ENCODE data around the gene ADAMTSL3. TPM values are rescaled to one million over a fixed set of nuclear protein-coding genes. Genes with fewer than 3 reads are reported as not detected.
"Not testable (repeated sequence)": the region's sequence is repeated elsewhere in the genome, so short reads cannot be mapped to it uniquely, and the experiment has no call there.

Gene ADAMTSL3
- total and polyA plus RNA-seq, 7 experiments from 2014 or later: not detected

- ChIA-PET CTCF (no interaction called here), POLR2A (no interaction called here)
- Histone ChIP-seq H3K9me3 (ENCODE audit: control insufficient read depth in 2 of 3, low read length in 3 of 3) (no peaks in the 10 kb centered on the region), H3K4me3 (ENCODE audit: low read length) (no peak overlapping the region), H3K4me1 (ENCODE audit: control insufficient read depth in 2 of 2, insufficient read depth in 2 of 2, low read length in 2 of 2) (no peaks in the 10 kb centered on the region), H3K36me3 (ENCODE audit: control insufficient read depth in 2 of 3, insufficient read depth in 3 of 3, low read length in 3 of 3) (no peaks in the 10 kb centered on the region), H3K27me3 (ENCODE audit: control insufficient read depth in 2 of 2, insufficient read depth in 2 of 2, low read length in 2 of 2) (no peaks in the 10 kb centered on the region), H3K27ac (ENCODE audit: low read depth, low read length) (no peak overlapping the region)
- Mint-ChIP-seq H3K9me3 (peaks cover 0 to 5% (median 0%) of the 10 kb centered on the region in 11 donors), H3K4me1 (no peaks in the 10 kb centered on the region), H3K27me3 (peaks cover 0 to 5% (median 0%) of the 10 kb centered on the region in 5 donors), H3K36me3 (no peaks in the 10 kb centered on the region), H3K4me3 (no peak overlapping the region), H3K27ac (no peak overlapping the region)
- no peak for DNase-seq
- no peak for ATAC-seq
- intact Hi-C loops (cut with micrococcal nuclease): no loop called here
Observed at GRCh38 chr15:83745771-83746170, 91.8 kb downstream of the ADAMTSL3 start.

DNA sequence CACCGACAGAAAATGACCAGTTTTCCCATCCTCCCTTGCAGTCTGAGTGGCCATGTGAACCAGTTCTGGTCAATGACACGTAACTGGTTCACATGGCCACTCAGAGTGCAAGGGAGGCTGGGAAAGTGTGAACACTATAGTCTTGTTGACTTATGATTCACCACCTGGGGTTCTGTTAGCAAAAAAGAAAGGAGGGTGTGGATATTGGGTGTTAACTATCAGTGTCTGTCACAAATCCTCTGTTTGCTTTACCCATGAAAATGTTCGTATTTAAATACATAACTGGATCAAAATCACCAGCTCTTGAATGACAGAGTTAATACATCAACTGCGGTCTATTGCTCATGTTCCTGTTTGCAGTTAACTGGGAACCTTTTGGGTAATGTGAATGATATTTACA, 92.3 kb downstream of the ADAMTSL3 start:
- DNase-seq (no peak), ATAC-seq (no peak)
- ChIA-PET POLR2A (no interaction called here), CTCF (no interaction called here)
- H3K27ac ChIP-seq (ENCODE audit: low read depth, low read length): no peak overlapping the region
- H3K27me3 ChIP-seq (ENCODE audit: control insufficient read depth in 2 of 2, insufficient read depth in 2 of 2, low read length in 2 of 2): no peaks in the 10 kb centered on the region
- no peaks in the 10 kb centered on the region for H3K9me3 ChIP-seq (ENCODE audit: control insufficient read depth in 2 of 3, low read length in 3 of 3)
- Mint-ChIP-seq H3K27ac (no peak overlapping the region), H3K27me3 (peaks cover 0 to 5% (median 0%) of the 10 kb centered on the region in 5 donors), H3K9me3 (peaks cover 0 to 5% (median 0%) of the 10 kb centered on the region in 11 donors), H3K4me1 (no peaks in the 10 kb centered on the region), H3K4me3 (no peak overlapping the region), H3K36me3 (no peaks in the 10 kb centered on the region)
- intact Hi-C loops (cut with micrococcal nuclease): no loop called here
- no peaks in the 10 kb centered on the region for H3K36me3 ChIP-seq (ENCODE audit: control insufficient read depth in 2 of 3, insufficient read depth in 3 of 3, low read length in 3 of 3)
- H3K4me3 ChIP-seq (ENCODE audit: low read length): no peak overlapping the region
- no peaks in the 10 kb centered on the region for H3K4me1 ChIP-seq (ENCODE audit: control insufficient read depth in 2 of 2, insufficient read depth in 2 of 2, low read length in 2 of 2)

GRCh38 chr15:83747050-83747717, 93.3 kb downstream of the ADAMTSL3 start:
- Mint-ChIP-seq H3K4me3 (no peak overlapping the region), H3K4me1 (no peaks in the 10 kb centered on the region), H3K27me3 (peaks cover 0 to 5% (median 0%) of the 10 kb centered on the region in 5 donors), H3K36me3 (no peaks in the 10 kb centered on the region), H3K9me3 (peaks cover 0 to 5% (median 0%) of the 10 kb centered on the region in 11 donors), H3K27ac (no peak overlapping the region)
- DNase-seq (no peak), ATAC-seq (no peak)
- Histone ChIP-seq H3K27me3 (ENCODE audit: control insufficient read depth in 2 of 2, insufficient read depth in 2 of 2, low read length in 2 of 2) (no peaks in the 10 kb centered on the region), H3K27ac (ENCODE audit: low read depth, low read length) (no peak overlapping the region), H3K9me3 (ENCODE audit: control insufficient read depth in 2 of 3, low read length in 3 of 3) (no peaks in the 10 kb centered on the region), H3K36me3 (ENCODE audit: control insufficient read depth in 2 of 3, insufficient read depth in 3 of 3, low read length in 3 of 3) (no peaks in the 10 kb centered on the region), H3K4me1 (ENCODE audit: control insufficient read depth in 2 of 2, insufficient read depth in 2 of 2, low read length in 2 of 2) (no peaks in the 10 kb centered on the region), H3K4me3 (ENCODE audit: low read length) (no peak overlapping the region)
- ChIA-PET CTCF (no interaction called here), POLR2A (no interaction called here)
- intact Hi-C loops (cut with micrococcal nuclease): no loop called here

DNA sequence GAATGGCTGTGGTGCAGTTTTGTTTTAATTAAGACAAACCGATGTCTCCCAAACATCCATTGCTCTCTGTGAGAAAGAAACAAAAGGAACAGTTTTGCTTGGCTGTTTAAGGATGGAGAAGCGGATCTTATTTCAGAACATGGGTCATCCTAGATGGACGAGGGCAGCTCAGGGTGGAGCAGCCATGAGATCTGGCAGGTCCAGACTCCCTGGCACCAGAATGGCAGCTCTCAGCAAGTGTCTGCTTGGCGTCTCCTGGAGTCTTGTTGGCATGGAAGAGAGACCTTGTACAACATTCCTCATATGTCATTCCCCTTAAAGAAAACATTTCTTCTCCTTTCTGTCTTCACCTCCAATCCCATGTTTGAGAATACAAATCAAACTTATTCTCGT, 93.8 kb downstream of the ADAMTSL3 start:
- no peak overlapping the region for H3K27ac ChIP-seq (ENCODE audit: low read depth, low read length)
- DNase-seq (no peak), ATAC-seq (no peak)
- no peaks in the 10 kb centered on the region for H3K36me3 ChIP-seq (ENCODE audit: control insufficient read depth in 2 of 3, insufficient read depth in 3 of 3, low read length in 3 of 3)
- ChIA-PET CTCF (no interaction called here), POLR2A (no interaction called here)
- peaks cover 0 to 5% (median 0%) of the 10 kb centered on the region in 5 donors for H3K27me3 Mint-ChIP-seq
- no peak overlapping the region for H3K4me3 ChIP-seq (ENCODE audit: low read length)
- no peaks in the 10 kb centered on the region for H3K4me1 Mint-ChIP-seq
- H3K27ac Mint-ChIP-seq: no peak overlapping the region
- H3K9me3 Mint-ChIP-seq: peaks cover 0 to 5% (median 0%) of the 10 kb centered on the region in 11 donors
- H3K9me3 ChIP-seq (ENCODE audit: control insufficient read depth in 2 of 3, low read length in 3 of 3): no peaks in the 10 kb centered on the region
- no peaks in the 10 kb centered on the region for H3K27me3 ChIP-seq (ENCODE audit: control insufficient read depth in 2 of 2, insufficient read depth in 2 of 2, low read length in 2 of 2)
- intact Hi-C loops (cut with micrococcal nuclease): no loop called here
- no peak overlapping the region for H3K4me3 Mint-ChIP-seq
- no peaks in the 10 kb centered on the region for H3K4me1 ChIP-seq (ENCODE audit: control insufficient read depth in 2 of 2, insufficient read depth in 2 of 2, low read length in 2 of 2)
- H3K36me3 Mint-ChIP-seq: no peaks in the 10 kb centered on the region

DNA sequence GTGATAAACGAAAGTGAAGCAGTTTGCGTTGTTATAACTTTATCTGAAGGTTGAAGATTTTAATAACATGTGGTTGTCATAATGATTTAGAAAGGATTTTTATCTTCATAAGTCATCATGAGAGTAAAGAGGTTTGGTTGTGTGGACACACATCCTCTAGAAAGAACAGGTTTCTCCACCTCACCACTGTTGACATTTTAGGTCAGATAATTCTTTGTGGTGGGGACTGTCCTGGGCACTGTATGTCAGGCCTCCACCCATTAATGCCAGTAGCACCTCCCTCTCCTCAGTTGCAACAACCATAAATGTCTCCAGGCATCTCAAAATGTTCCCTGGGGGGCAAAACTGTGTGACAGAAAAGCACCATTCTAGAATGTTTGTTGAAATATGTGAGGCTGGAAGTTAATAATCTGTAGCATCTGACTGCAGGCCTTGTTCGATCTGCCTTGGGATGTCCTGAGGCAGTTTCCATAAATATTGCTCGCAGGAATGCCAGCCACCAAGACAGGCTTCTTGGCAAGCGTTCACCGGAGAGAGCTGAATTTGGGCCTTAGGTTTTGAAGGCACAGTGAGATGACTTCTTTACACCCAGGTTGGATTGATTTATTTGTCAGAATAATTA, 100.1 kb downstream of the ADAMTSL3 start:
- Histone ChIP-seq H3K27me3 (ENCODE audit: control insufficient read depth in 2 of 2, insufficient read depth in 2 of 2, low read length in 2 of 2) (no peaks in the 10 kb centered on the region), H3K9me3 (ENCODE audit: control insufficient read depth in 2 of 3, low read length in 3 of 3) (peaks cover 0 to 4% (median 0%) of the 10 kb centered on the region in 3 experiments), H3K4me1 (ENCODE audit: control insufficient read depth in 2 of 2, insufficient read depth in 2 of 2, low read length in 2 of 2) (no peaks in the 10 kb centered on the region), H3K4me3 (ENCODE audit: low read length) (no peak overlapping the region), H3K36me3 (ENCODE audit: control insufficient read depth in 2 of 3, insufficient read depth in 3 of 3, low read length in 3 of 3) (no peaks in the 10 kb centered on the region), H3K27ac (ENCODE audit: low read depth, low read length) (no peak overlapping the region)
- intact Hi-C loops (cut with micrococcal nuclease): no loop called here
- Mint-ChIP-seq H3K9me3 (peaks cover 0 to 19% (median 7%) of the 10 kb centered on the region in 11 donors), H3K4me1 (no peaks in the 10 kb centered on the region), H3K27me3 (peaks cover 0 to 5% (median 0%) of the 10 kb centered on the region in 5 donors), H3K27ac (no peak overlapping the region), H3K36me3 (peaks cover 0 to 4% (median 0%) of the 10 kb centered on the region in 5 donors), H3K4me3 (no peak overlapping the region)
- CTCF ChIA-PET: no interaction called here
- DNase-seq: no peak
- ATAC-seq: no peak
- POLR2A ChIA-PET: no interaction called here

- H3K4me3 Mint-ChIP-seq; ATAC-seq; H3K27me3 ChIP-seq (ENCODE audit: control insufficient read depth in 2 of 2, insufficient read depth in 2 of 2, low read length in 2 of 2); H3K27ac ChIP-seq (ENCODE audit: low read depth, low read length); H3K27me3 Mint-ChIP-seq; H3K9me3 ChIP-seq (ENCODE audit: control insufficient read depth in 2 of 3, low read length in 3 of 3); H3K27ac Mint-ChIP-seq; POLR2A ChIA-PET; H3K4me3 ChIP-seq (ENCODE audit: low read length); DNase-seq; CTCF ChIA-PET; intact Hi-C loops (cut with micrococcal nuclease); H3K4me1 Mint-ChIP-seq; H3K36me3 ChIP-seq (ENCODE audit: control insufficient read depth in 2 of 3, insufficient read depth in 3 of 3, low read length in 3 of 3); H3K36me3 Mint-ChIP-seq; H3K4me1 ChIP-seq (ENCODE audit: control insufficient read depth in 2 of 2, insufficient read depth in 2 of 2, low read length in 2 of 2): not testable (repeated sequence)
- peaks cover 0 to 26% (median 8%) of the 10 kb centered on the region in 11 donors for H3K9me3 Mint-ChIP-seq
Observed at GRCh38 chr15:83757291-83757690, 103.4 kb downstream of the ADAMTSL3 start.

DNA sequence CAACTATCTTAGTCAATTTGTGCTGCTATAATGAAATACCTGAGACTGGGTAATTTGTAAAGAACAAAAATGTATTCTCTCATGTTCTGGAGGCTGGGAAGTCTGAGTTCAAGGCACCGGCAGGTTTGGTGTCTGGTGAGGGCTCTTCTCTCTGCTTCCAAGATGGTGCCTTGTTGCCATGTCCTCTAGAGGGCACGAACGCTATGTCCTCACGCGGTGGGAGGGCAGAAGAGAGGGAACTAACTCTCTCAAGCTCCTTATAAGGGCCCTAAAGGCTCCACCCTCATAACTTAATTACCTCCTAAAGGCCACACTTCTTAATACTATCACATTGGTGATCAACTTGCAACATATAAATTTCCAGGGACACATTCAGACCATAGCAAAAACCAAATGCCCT, 108.4 kb downstream of the ADAMTSL3 start:
- Mint-ChIP-seq H3K4me3 (no peak overlapping the region), H3K27me3 (peaks cover 0 to 11% (median 5%) of the 10 kb centered on the region in 5 donors), H3K4me1 (no peaks in the 10 kb centered on the region), H3K9me3 (peaks cover 0 to 17% (median 7%) of the 10 kb centered on the region in 11 donors), H3K27ac (no peak overlapping the region), H3K36me3 (peaks cover 0 to 4% (median 0%) of the 10 kb centered on the region in 5 donors)
- Histone ChIP-seq H3K27me3 (ENCODE audit: control insufficient read depth in 2 of 2, insufficient read depth in 2 of 2, low read length in 2 of 2) (no peaks in the 10 kb centered on the region), H3K27ac (ENCODE audit: low read depth, low read length) (no peak overlapping the region), H3K4me3 (ENCODE audit: low read length) (no peak overlapping the region), H3K9me3 (ENCODE audit: control insufficient read depth in 2 of 3, low read length in 3 of 3) (peaks cover 0 to under 1% (median 0%) of the 10 kb centered on the region in 3 experiments), H3K4me1 (ENCODE audit: control insufficient read depth in 2 of 2, insufficient read depth in 2 of 2, low read length in 2 of 2) (no peaks in the 10 kb centered on the region), H3K36me3 (ENCODE audit: control insufficient read depth in 2 of 3, insufficient read depth in 3 of 3, low read length in 3 of 3) (no peaks in the 10 kb centered on the region)
- CTCF ChIA-PET: no interaction called here
- intact Hi-C loops (cut with micrococcal nuclease): no loop called here
- ATAC-seq (no peak), DNase-seq (no peak)
- POLR2A ChIA-PET: no interaction called here
